Upper lobe of left lung (tissue), 4 donors: ENCODE measurements around the gene DCK.

ENCODE experiments used
- POLR2A ChIP-seq, 4 donors: fragments of 450-650 bp; IDR thresholded peaks; one replicate each; pipeline ENCODE4 v1.5.1; 2016 to 2017; ENCODE audit warnings: antibody characterized with exemption in 4 of 4, mild to moderate bottlenecking in 2 of 4
- POLR2AphosphoS5 ChIP-seq, 2 donors: sonication (generic); formaldehyde crosslinking; IDR thresholded peaks; one replicate each; pipeline ENCODE4 v1.5.1; 2017; ENCODE audit warnings: antibody characterized with exemption in 2 of 2
- TF ChIP-seq, protein P1 (sequence below), 6 experiments: fragments of 450-650 bp in 4 of 6; fragments of 200-600 bp in 2 of 6; sonication (generic) in 2 of 6; IDR thresholded peaks; one replicate each; pipeline ENCODE4 v1.5.1; 2016 to 2019; ENCODE audit warnings: antibody characterized with exemption in 6 of 6

GRCh38 chr4:70991596-70991995, 1.9 kb upstream of the DCK start:
- TF ChIP-seq, protein P1, sequence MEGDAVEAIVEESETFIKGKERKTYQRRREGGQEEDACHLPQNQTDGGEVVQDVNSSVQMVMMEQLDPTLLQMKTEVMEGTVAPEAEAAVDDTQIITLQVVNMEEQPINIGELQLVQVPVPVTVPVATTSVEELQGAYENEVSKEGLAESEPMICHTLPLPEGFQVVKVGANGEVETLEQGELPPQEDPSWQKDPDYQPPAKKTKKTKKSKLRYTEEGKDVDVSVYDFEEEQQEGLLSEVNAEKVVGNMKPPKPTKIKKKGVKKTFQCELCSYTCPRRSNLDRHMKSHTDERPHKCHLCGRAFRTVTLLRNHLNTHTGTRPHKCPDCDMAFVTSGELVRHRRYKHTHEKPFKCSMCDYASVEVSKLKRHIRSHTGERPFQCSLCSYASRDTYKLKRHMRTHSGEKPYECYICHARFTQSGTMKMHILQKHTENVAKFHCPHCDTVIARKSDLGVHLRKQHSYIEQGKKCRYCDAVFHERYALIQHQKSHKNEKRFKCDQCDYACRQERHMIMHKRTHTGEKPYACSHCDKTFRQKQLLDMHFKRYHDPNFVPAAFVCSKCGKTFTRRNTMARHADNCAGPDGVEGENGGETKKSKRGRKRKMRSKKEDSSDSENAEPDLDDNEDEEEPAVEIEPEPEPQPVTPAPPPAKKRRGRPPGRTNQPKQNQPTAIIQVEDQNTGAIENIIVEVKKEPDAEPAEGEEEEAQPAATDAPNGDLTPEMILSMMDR (IDR thresholded peaks at IDR 0.05) = no peak
- TF ChIP-seq POLR2A (IDR thresholded peaks at IDR 0.05) (no peak), POLR2AphosphoS5 (IDR thresholded peaks at IDR 0.05) (no peak)
